ENCODE measurements around the gene NUAK2.

The NUAK2 gene

GRCh38 chr1:205323794-205324193, 2.2 kb upstream of the NUAK2 start:
- in situ Hi-C loops (cut with MboI; ENCODE audit: low sequenced_read_pairs), result loop anchor here (5.0 kb wide), 1 partner anchor 36 kb away; no protein-coding TSS in a partner anchor

GRCh38 chr1:205321959-205322283, 376 bp upstream of the NUAK2 start:
- in situ Hi-C loops (cut with MboI; ENCODE audit: low sequenced_read_pairs), result loop anchor here (5.0 kb wide), 1 partner anchor 35 kb away; no protein-coding TSS in a partner anchor

GRCh38 chr1:205319081-205320018, 2.2 kb downstream of the NUAK2 start:
- in situ Hi-C loops (cut with MboI; ENCODE audit: low sequenced_read_pairs), result loop anchor here (5.0 kb wide), 1 partner anchor 32 kb away; no protein-coding TSS in a partner anchor

- in situ Hi-C loops (cut with MboI; ENCODE audit: low sequenced_read_pairs), result no loop called here
These were observed 3.1 kb downstream of the NUAK2 start for GRCh38 chr1:205318231-205318991.

GRCh38 chr1:205317311-205317917, 4.1 kb downstream of the NUAK2 start:
- in situ Hi-C loops (cut with MboI; ENCODE audit: low sequenced_read_pairs), result no loop called here

GRCh38 chr1:205316161-205316566, 5.4 kb downstream of the NUAK2 start:
- in situ Hi-C loops (cut with MboI; ENCODE audit: low sequenced_read_pairs), result no loop called here

- in situ Hi-C loops (cut with MboI; ENCODE audit: low sequenced_read_pairs), result no loop called here
These were observed 6.4 kb downstream of the NUAK2 start for GRCh38 chr1:205315008-205315618.

GRCh38 chr1:205313563-205314308, 7.8 kb downstream of the NUAK2 start:
- in situ Hi-C loops (cut with MboI; ENCODE audit: low sequenced_read_pairs), result no loop called here

- in situ Hi-C loops (cut with MboI; ENCODE audit: low sequenced_read_pairs), result no loop called here
These were observed 8.5 kb downstream of the NUAK2 start for GRCh38 chr1:205312866-205313562.

GRCh38 chr1:205310976-205311704, 10.4 kb downstream of the NUAK2 start:
- in situ Hi-C loops (cut with MboI; ENCODE audit: low sequenced_read_pairs), result no loop called here

- in situ Hi-C loops (cut with MboI; ENCODE audit: low sequenced_read_pairs), result no loop called here
These were observed 11.8 kb downstream of the NUAK2 start for GRCh38 chr1:205309741-205310140.

- in situ Hi-C loops (cut with MboI; ENCODE audit: low sequenced_read_pairs), result no loop called here
These were observed 14.5 kb downstream of the NUAK2 start for GRCh38 chr1:205306929-205307566.

GRCh38 chr1:205304695-205305070, 16.9 kb downstream of the NUAK2 start:
- in situ Hi-C loops (cut with MboI; ENCODE audit: low sequenced_read_pairs), result no loop called here

- in situ Hi-C loops (cut with MboI; ENCODE audit: low sequenced_read_pairs), result no loop called here
These were observed 17.4 kb downstream of the NUAK2 start for GRCh38 chr1:205304046-205304694.

- in situ Hi-C loops (cut with MboI; ENCODE audit: low sequenced_read_pairs), result no loop called here
These were observed 18.2 kb downstream of the NUAK2 start for GRCh38 chr1:205303247-205303888.

- in situ Hi-C loops (cut with MboI; ENCODE audit: low sequenced_read_pairs), result no loop called here
These were observed 19.5 kb downstream of the NUAK2 start for GRCh38 chr1:205301842-205302588.
